ENCODE data around the gene RINL.

RINL gene

GRCh38 chr19:38837656-38838121, 40.4 kb downstream of the RINL start:
- Histone ChIP-seq H3K36me3 (ENCODE audit: insufficient read depth, low read length) (peaks cover 75% of the 10 kb centered on the region), H3K9me3 (ENCODE audit: low read length) (no peaks in the 10 kb centered on the region), H4K20me1 (ENCODE audit: insufficient read depth, low read length) (peaks cover 3% of the 10 kb centered on the region; the same call in 1 of the 2 replicates), H3K4me3 (ENCODE audit: low read depth, low read length, poor library complexity, severe bottlenecking) (no peak overlapping the region), H2AFZ (ENCODE audit: low read length) (no peak overlapping the region), H3K4me1 (ENCODE audit: insufficient read depth, low read length, severe bottlenecking) (peaks cover 7% of the 10 kb centered on the region), H3F3A (ENCODE audit: insufficient read depth, low read length) (peaks cover 17% of the 10 kb centered on the region), H3K9ac (ENCODE audit: low read length) (no peak overlapping the region), H3K27ac (ENCODE audit: low read depth, low read length, poor library complexity, severe bottlenecking) (peak overlapping the region; percentile 8), H3K4me2 (ENCODE audit: low read length) (no peak overlapping the region), H3K27me3 (ENCODE audit: insufficient read depth, low read length) (no peaks in the 10 kb centered on the region), H3K79me2 (ENCODE audit: insufficient read depth, low read length) (no peaks in the 10 kb centered on the region), H3K9me2 (ENCODE audit: low read depth, low read length) (no peaks in the 10 kb centered on the region)
- no peak for TF ChIP-seq CTCF (IDR thresholded peaks at IDR 0.05; ENCODE audit: low read length)
- TF ChIP-seq EZH2 (IDR thresholded peaks at IDR 0.05; ENCODE audit: borderline replicate concordance, low read length), result no peak

GRCh38 chr19:38836983-38837626, 41.0 kb downstream of the RINL start:
- Histone ChIP-seq H3F3A (ENCODE audit: insufficient read depth, low read length) (peaks cover 17% of the 10 kb centered on the region), H3K79me2 (ENCODE audit: insufficient read depth, low read length) (no peaks in the 10 kb centered on the region), H3K27me3 (ENCODE audit: insufficient read depth, low read length) (no peaks in the 10 kb centered on the region), H2AFZ (ENCODE audit: low read length) (no peak overlapping the region), H3K36me3 (ENCODE audit: insufficient read depth, low read length) (peaks cover 70% of the 10 kb centered on the region), H3K27ac (ENCODE audit: low read depth, low read length, poor library complexity, severe bottlenecking) (no peak overlapping the region), H3K9ac (ENCODE audit: low read length) (no peak overlapping the region), H3K4me1 (ENCODE audit: insufficient read depth, low read length, severe bottlenecking) (peaks cover 9% of the 10 kb centered on the region), H3K9me2 (ENCODE audit: low read depth, low read length) (no peaks in the 10 kb centered on the region), H4K20me1 (ENCODE audit: insufficient read depth, low read length) (peaks cover 3% of the 10 kb centered on the region; the same call in 1 of the 2 replicates), H3K4me3 (ENCODE audit: low read depth, low read length, poor library complexity, severe bottlenecking) (no peak overlapping the region), H3K4me2 (ENCODE audit: low read length) (no peak overlapping the region), H3K9me3 (ENCODE audit: low read length) (no peaks in the 10 kb centered on the region)
- TF ChIP-seq CTCF (IDR thresholded peaks at IDR 0.05; ENCODE audit: low read length) (no peak), EZH2 (IDR thresholded peaks at IDR 0.05; ENCODE audit: borderline replicate concordance, low read length) (no peak)

GRCh38 chr19:38836159-38836982, 41.7 kb downstream of the RINL start:
- Histone ChIP-seq H3K27me3 (ENCODE audit: insufficient read depth, low read length) (no peaks in the 10 kb centered on the region), H3K9me3 (ENCODE audit: low read length) (no peaks in the 10 kb centered on the region), H3K4me2 (ENCODE audit: low read length) (no peak overlapping the region), H3F3A (ENCODE audit: insufficient read depth, low read length) (peaks cover 17% of the 10 kb centered on the region), H3K9me2 (ENCODE audit: low read depth, low read length) (no peaks in the 10 kb centered on the region), H3K27ac (ENCODE audit: low read depth, low read length, poor library complexity, severe bottlenecking) (peak overlapping the region; percentile 16), H3K79me2 (ENCODE audit: insufficient read depth, low read length) (no peaks in the 10 kb centered on the region), H4K20me1 (ENCODE audit: insufficient read depth, low read length) (no peaks in the 10 kb centered on the region), H3K9ac (ENCODE audit: low read length) (no peak overlapping the region), H2AFZ (ENCODE audit: low read length) (no peak overlapping the region), H3K4me1 (ENCODE audit: insufficient read depth, low read length, severe bottlenecking) (peaks cover 12% of the 10 kb centered on the region), H3K36me3 (ENCODE audit: insufficient read depth, low read length) (peaks cover 62% of the 10 kb centered on the region), H3K4me3 (ENCODE audit: low read depth, low read length, poor library complexity, severe bottlenecking) (no peak overlapping the region)
- TF ChIP-seq CTCF (IDR thresholded peaks at IDR 0.05; ENCODE audit: low read length), result no peak
- no peak for TF ChIP-seq EZH2 (IDR thresholded peaks at IDR 0.05; ENCODE audit: borderline replicate concordance, low read length)

Measured in OCI-LY1 (cell line).